T-helper 1 cell treated with Interleukin-12 subunit alpha and Interleukin-12 subunit beta and Interleukin-4 antibody, amounts not matched to agents 30 ng/mL and 1 ng/mL, for 36 hours (primary cell): ENCODE data around the gene PGC. TPM values are rescaled to one million over a fixed set of nuclear protein-coding genes. Genes with fewer than 3 reads are reported as not detected.

ENCODE experiments used
- intact Hi-C: fragments of 100-400 bp; cut with micrococcal nuclease; formaldehyde crosslinking; loops from one replicate; pipeline ENCODE4 v1.15.1; 2024
- total RNA-seq: library from RNA; stranded (reverse); gene quantifications from 2 replicates; pipeline ENCODE4 v1.2.3, GENCODE V29; 2022

The PGC gene
- total RNA-seq, 1 donor from 2014 or later: not detected

GRCh38 chr6:41748542-41748941 is 1.3 kb upstream of the PGC start:
- intact Hi-C loops: no loop called here

DNA sequence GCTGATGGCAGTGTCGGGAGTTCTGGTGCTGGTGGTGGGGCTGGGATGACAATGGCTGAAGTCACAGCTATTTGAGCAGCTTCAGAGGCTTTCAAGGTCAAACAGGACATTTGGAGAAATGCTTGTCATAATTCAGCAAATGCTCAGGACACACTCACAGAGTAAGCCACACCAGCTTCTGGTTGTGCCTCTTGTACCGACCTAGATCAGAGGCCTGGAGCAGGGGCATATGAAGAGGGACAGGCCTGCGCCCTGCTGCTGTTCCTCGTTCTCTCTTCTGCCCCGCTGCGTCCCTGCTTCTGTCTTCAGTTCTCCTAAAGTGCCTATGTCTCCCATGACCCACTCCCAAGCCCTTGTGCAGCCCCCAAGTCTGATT is 893 bp upstream of the PGC start:
- intact Hi-C loops: no loop called here

DNA sequence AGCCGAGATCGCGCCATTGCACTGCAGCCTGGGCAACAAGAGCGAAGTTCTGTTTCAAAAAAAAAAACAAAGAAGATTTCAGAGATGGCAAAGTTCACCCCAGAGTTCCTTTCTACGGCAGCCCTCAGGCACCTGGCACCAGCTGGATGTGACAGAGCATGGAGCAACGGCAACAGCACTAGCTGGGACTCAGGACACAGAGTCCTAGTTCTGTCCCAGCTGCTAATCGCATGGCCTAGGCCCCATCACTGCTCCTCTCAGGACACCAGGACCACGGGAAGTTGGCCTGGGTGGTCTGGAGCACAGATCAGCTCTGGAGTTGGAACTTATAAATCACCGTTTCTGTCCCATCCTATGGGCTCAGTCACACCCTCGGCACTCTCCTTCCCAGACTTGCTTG is 1.1 kb downstream of the PGC start:
- intact Hi-C loops: no loop called here

DNA sequence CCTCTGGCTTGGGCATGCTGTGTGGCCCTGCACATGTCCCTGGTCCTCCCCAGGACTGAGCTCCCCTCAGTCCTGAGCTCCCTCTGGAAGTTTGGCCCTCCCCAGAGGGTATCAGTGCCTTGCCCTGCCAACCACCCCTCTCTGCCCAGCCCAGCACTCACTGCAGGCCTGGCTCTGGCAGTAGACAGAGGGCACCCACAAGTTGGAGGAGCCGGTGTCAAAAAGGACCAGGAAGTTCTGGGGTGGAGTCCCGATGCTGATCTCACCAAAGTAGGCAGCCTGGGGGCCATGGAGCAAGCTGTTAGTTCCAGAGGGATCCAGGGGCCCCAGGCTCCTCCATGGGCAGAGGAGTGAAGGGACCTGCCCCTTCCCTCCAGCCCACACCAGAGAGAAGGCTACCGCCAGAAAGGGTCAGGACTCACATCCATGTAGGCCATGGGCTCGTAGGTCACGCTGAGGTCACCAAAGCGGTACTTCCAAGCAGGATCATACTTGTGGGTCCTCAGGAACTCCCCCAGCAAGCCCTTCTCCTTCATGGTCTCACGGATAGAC is 2.9 kb downstream of the PGC start:
- intact Hi-C loops: no loop called here

- intact Hi-C loops: no loop called here
Observed at GRCh38 chr6:41743406-41744235, 3.6 kb downstream of the PGC start.

GRCh38 chr6:41741625-41742490 is 5.3 kb downstream of the PGC start:
- intact Hi-C loops: no loop called here

DNA sequence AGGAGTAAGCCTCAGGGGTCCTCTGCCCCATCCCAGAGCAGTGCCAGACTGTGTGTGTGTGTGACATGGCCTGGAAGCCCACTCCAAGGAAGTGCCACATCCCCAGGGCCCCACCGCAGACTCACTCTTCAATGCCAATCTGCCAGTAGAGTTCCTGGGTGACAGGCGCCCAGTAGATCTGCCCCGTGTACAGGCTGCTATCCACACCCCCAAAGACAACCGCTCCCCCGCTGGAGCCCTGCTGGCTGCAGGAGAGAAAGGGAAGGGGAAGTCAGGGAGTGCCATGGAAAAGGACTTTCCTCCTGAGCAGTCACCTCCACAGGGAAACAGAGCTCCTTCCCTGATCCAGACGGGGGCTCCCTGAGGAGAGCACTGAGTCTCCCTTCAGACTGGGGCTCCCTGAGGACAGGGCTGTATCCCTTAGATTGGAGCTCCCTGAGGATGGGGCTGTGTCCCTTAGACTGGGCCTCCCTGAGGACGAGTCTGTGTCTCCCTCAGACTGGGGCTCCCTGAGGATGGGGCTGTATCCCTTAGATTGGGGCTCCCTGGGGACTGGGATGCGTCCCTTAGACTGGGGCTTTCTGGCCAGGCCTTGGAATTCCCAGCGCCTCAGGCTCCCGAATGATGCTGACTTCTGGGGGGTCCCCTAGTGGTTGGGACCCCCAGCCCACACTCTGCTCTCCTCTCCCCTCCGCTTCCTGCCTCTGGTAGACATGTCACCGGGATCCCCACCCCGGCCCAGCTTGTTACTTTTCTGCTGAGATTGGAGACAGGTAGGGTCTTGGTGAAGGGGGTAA is 6.6 kb downstream of the PGC start:
- intact Hi-C loops: no loop called here

DNA sequence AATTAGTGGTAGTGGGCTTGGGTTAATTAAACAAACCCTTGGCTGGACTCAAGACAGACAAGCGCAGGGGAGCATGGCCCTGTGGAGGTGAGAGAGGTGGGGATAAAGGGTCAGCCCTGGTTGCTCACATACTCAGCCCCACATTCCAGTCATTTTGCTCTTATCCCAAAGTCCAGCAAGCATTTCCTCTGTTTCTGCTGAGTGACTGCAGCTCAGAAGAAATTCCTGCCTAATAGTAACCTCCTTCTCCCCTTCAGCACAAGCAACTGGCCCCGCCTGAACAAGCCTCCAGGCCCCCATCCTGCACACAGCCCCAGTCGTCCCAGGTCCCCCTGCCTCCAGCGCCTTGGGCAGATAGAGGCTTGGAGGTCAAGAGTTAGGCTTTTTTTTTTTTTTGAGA is 8.2 kb downstream of the PGC start:
- intact Hi-C loops: loop anchor here (10.0 kb wide), 1 partner anchor 716 kb away; the partner anchor contains the start of gene TRERF1

DNA sequence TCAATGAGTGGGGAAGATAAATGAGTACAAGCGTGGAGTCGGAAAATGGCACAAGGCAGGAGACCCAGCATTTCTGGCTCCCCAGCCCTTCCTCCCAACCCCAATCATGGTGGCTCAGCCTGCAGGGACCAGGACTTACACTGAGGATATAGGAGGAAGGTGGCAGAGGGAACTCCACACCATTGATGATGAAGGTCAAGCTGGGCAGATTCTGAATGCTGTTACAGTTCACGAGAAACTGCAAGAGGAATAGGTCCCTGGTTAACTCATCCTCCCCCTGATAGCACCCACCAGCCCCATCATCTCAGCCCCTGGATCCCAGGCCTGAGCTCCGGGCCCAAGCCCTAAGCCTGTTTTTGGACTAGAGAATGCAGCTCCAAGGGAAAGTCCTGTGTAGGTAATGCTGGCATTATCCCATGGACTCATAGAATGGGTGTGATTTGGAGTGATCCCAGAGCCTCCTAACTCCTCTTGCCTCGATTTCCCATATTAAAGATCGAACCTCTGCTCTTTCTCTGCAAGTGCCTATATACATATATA is 9.5 kb downstream of the PGC start:
- intact Hi-C loops: loop anchor here (10.0 kb wide), 1 partner anchor 717 kb away; the partner anchor contains the start of gene TRERF1

DNA sequence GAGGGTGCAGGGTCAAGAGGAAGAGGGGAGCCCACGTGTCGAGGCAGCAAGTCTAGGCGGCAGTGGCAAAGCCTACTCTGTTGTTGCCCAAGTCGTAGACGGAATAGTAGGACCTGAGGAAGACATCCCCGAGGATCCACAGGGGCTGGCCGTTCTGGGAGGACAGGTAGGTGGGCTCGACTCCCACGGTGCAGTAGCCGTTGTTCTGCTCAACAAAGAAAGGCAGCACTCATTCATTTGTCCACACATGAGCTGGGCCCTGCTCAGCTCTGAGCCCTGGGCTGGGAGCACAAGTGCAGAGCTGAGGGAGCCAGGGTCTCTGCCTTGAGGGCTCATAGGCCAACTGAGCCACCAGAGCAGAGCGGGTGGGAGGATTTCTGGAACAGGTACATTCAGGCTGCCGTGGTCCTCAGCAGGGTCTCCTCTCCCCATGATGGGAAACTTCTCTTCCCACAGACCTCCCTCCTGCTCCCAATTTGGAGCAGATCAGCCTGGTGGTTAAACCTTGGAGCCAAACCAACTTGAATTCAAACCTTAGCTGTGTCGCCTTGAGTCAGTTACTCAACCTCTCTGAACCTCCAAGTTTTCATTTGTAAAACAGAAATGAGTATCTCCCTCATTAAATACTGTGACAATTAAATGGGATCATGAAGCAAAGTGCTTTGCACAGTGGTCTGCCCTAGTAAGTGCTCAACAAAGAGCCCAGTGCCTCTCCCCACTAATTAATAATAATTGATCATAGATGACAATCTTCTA is 10.2 kb downstream of the PGC start:
- intact Hi-C loops: loop anchor here (10.0 kb wide), 1 partner anchor 718 kb away; the partner anchor contains the start of gene TRERF1

- intact Hi-C loops: loop anchor here (10.0 kb wide), 1 partner anchor 719 kb away; the partner anchor contains the start of gene TRERF1
Observed at GRCh38 chr6:41736186-41736733, 10.9 kb downstream of the PGC start.

DNA sequence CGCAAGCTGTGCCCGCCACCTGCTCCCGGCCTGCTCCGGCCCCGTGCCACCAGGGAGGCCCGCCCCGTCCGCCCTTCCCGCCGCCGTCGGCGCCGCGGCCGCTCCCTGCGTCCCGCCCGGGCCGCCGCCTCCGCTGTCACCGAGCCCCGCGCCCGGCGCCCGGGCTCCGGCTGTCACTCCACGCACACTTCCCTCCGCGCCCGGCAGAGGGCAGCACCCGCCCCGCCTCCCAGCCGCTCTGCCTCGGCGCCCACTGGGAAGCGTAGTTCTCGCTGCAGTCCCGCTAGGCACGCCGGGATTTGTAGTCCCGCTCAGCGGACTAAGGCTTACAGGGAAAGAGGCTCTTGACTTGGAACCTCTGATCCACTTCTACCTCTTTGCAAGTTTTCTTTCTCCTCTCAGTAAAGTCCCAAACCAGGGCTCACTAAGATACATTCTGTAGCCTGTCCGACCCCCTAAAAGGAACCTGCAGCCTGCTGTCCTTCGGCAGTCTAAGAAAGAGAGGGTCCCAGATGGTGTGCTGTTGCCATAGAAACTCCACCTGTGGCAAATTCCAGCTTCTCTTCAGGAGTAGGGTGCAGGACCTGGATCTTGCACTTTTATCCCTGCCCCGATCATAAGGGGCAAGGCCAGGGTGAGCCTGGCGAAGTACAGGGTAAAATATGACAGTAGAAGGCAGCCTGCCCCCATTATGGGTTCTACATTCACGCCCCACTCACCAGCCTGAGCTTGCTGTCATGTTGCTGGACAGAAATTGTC is 11.6 kb downstream of the PGC start, which contains the start of gene TFEB:
TFEB (minus strand) TSS at position 182 of the 759 bp plus-strand sequence. CDS start 44,395 bp downstream, outside the sequence.
- intact Hi-C loops: loop anchor here (1.0 to 10.0 kb wide), 16 partner anchors 28 to 1324 kb away; partner anchors contain the start of genes BYSL, CCND3, FOXP4 and KLC4

DNA sequence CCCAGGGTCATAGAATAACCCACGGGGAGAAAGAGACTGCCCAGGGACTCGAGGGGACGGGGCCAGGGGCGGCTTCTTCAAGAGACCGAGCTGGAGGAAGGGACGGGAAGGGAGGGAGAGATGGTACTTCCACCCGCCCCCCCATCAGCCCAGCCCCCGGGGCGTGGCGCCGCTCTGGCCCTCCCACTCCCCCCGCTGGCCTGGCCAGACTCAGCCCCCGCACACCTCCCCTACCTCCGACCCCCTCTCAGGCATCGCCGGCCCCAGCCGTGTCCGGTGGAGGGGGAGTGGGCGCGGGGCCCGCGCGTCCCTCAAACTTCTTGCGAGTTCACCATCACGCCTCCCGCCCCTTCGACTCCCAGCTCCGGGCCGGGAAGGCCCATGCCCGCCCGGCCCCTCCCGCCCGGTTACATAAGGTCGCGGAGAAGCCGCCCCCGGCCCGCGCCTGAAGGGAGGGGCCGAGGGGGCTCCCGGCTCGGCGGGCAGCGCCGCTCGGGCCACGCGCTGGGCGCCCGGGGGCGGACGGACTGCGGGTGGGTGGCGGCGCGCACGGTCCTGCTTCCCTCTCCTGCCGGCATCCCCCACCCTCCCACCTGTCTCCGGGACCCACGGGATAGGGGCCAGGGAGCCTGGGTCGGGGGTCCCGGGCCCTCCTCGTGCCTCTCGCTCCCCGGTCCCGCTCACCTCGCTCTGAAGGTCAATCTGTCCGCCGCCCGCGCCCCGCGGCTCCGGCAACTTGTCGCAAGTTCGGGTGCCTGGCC is 12.4 kb downstream of the PGC start:
- intact Hi-C loops: loop anchor here (1.0 to 10.0 kb wide), 17 partner anchors 28 to 1324 kb away; partner anchors contain the start of genes BYSL, CCND3, FOXP4 and KLC4

GRCh38 chr6:41733707-41734665 is 13.2 kb downstream of the PGC start:
- intact Hi-C loops: loop anchor here (2.0 to 10.0 kb wide), 3 partner anchors 202 to 721 kb away; partner anchors contain the start of genes CCND3 and TRERF1

GRCh38 chr6:41733360-41733706 is 13.9 kb downstream of the PGC start:
- intact Hi-C loops: loop anchor here (5.0 to 10.0 kb wide), 2 partner anchors 201 to 721 kb away; partner anchors contain the start of gene TRERF1

- intact Hi-C loops: loop anchor here (5.0 to 10.0 kb wide), 2 partner anchors 200 to 722 kb away; partner anchors contain the start of gene TRERF1
Observed at GRCh38 chr6:41732591-41733359, 14.4 kb downstream of the PGC start.
